Osteocyte (in vitro differentiated cells): ENCODE results near the gene CTBP1. TPM values are rescaled to one million over a fixed set of nuclear protein-coding genes. Genes with fewer than 3 reads are reported as not detected.

Source experiments
- DNase-seq: peaks from one replicate; pipeline ENCODE4 v3.0.0; 2021; ENCODE audit warnings: mixed read lengths; ENCODE audit not compliant: unreplicated experiment; ENCODE audit errors: extremely low spot score
- H3K27ac Mint-ChIP-seq: one replicate; pipeline ENCODE4 v1.8.0; 2021; ENCODE audit warnings: mild to moderate bottlenecking, mixed read lengths; ENCODE audit not compliant: unreplicated experiment
- H3K27me3 Mint-ChIP-seq: one replicate; pipeline ENCODE4 v1.8.0; 2021; ENCODE audit warnings: mixed read lengths; ENCODE audit not compliant: unreplicated experiment
- H3K36me3 Mint-ChIP-seq: one replicate; pipeline ENCODE4 v1.8.0; 2021; ENCODE audit warnings: mixed read lengths; ENCODE audit not compliant: unreplicated experiment
- H3K4me1 Mint-ChIP-seq: one replicate; pipeline ENCODE4 v1.8.0; 2021; ENCODE audit warnings: mixed read lengths; ENCODE audit not compliant: unreplicated experiment
- H3K4me3 Mint-ChIP-seq: one replicate; pipeline ENCODE4 v1.8.0; 2021; ENCODE audit warnings: mild to moderate bottlenecking, moderate library complexity, mixed read lengths; ENCODE audit not compliant: unreplicated experiment
- H3K9me3 Mint-ChIP-seq: one replicate; pipeline ENCODE4 v1.8.0; 2021; ENCODE audit warnings: mixed read lengths; ENCODE audit not compliant: unreplicated experiment
- total RNA-seq: library from RNA; stranded (reverse); gene quantifications from 2 replicates; pipeline ENCODE4 v1.2.1, GENCODE V29; 2021
- TF ChIP-seq, protein P1 (sequence below): fragments of 200-600 bp; sonication (generic); IDR thresholded peaks from 2 replicates; pipeline ENCODE4 v1.5.0; 2021; ENCODE audit warnings: antibody characterized with exemption, mild to moderate bottlenecking, moderate library complexity

The CTBP1 gene
- total RNA-seq, 1 donor from 2014 or later: 172 TPM

DNA sequence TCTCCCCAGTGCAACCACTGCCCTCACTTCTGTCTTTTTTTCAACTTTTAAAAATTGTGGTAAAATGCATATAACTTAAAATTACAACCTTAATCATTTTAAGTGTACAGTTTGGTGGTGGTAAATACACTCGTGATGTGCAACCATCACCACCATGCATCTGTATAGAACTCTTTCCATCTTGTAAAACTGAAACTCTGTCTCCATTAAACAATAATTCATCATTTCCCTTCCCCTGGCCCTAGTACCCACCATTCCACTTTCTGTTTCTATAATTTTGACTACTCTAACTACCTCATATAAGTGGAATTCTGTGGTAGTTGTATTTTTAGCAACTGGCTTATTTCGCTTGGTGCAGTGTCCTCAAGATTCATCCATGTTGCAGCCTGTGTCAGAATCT, 6.8 kb upstream of the CTBP1 start:
- no peak for DNase-seq
- no peak overlapping the region for H3K27ac Mint-ChIP-seq
- no peak overlapping the region for H3K4me3 Mint-ChIP-seq
- H3K36me3 Mint-ChIP-seq: peaks cover 18% of the 10 kb centered on the region
- TF ChIP-seq, protein P1, sequence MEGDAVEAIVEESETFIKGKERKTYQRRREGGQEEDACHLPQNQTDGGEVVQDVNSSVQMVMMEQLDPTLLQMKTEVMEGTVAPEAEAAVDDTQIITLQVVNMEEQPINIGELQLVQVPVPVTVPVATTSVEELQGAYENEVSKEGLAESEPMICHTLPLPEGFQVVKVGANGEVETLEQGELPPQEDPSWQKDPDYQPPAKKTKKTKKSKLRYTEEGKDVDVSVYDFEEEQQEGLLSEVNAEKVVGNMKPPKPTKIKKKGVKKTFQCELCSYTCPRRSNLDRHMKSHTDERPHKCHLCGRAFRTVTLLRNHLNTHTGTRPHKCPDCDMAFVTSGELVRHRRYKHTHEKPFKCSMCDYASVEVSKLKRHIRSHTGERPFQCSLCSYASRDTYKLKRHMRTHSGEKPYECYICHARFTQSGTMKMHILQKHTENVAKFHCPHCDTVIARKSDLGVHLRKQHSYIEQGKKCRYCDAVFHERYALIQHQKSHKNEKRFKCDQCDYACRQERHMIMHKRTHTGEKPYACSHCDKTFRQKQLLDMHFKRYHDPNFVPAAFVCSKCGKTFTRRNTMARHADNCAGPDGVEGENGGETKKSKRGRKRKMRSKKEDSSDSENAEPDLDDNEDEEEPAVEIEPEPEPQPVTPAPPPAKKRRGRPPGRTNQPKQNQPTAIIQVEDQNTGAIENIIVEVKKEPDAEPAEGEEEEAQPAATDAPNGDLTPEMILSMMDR: no peak
- H3K27me3 Mint-ChIP-seq: no peaks in the 10 kb centered on the region
- peaks cover 41% of the 10 kb centered on the region for H3K9me3 Mint-ChIP-seq
- H3K4me1 Mint-ChIP-seq: peaks cover 2% of the 10 kb centered on the region

DNA sequence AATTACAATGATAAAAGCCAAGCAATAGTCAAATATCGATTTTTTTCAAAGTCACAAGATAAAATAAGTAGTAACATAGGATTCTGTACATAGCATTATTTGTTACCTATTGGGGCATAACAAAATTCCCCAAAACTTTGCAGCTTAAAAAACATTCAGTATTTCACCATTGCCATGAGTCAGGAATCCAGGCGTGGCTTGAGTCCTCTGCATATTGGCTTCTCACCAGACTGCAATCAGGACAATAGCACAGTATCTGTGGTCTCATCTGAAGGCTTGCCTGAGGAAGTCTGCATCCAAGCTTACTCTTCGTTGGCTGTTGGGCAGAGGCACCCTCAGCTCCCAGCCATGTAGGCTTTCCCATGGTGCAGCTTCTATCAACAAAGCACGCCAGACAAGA, 6.2 kb upstream of the CTBP1 start:
- Mint-ChIP-seq H3K27ac (no peak overlapping the region), H3K36me3 (peaks cover 23% of the 10 kb centered on the region), H3K4me3 (no peak overlapping the region), H3K4me1 (peaks cover 4% of the 10 kb centered on the region), H3K9me3 (peaks cover 41% of the 10 kb centered on the region), H3K27me3 (no peaks in the 10 kb centered on the region)
- peak; percentile 19 for DNase-seq
- TF ChIP-seq, protein P1: no peak

DNA sequence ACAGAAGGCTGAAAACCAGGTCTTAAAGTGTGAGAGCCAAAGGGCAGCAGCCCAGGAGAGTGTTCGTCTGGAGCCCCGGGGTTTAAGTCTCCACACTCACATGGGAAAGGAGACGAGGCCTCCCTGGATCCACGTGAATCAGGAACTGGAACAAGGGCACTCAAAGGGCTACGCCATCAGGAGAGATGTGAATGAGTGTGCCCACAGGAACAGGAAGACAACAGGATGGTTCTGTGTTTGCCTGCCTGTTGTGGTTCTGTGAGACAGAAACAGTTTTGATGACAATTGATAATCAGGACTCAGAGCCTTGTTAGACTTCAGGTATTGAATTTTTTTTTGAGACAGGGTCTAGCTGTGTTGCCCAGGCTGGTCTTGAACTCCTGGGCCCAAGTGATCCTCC, 4.9 kb upstream of the CTBP1 start:
- Mint-ChIP-seq H3K4me3 (no peak overlapping the region), H3K9me3 (peaks cover 41% of the 10 kb centered on the region), H3K27me3 (no peaks in the 10 kb centered on the region), H3K27ac (no peak overlapping the region), H3K4me1 (peaks cover 6% of the 10 kb centered on the region), H3K36me3 (peaks cover 23% of the 10 kb centered on the region)
- TF ChIP-seq, protein P1: no peak
- DNase-seq: no peak

DNA sequence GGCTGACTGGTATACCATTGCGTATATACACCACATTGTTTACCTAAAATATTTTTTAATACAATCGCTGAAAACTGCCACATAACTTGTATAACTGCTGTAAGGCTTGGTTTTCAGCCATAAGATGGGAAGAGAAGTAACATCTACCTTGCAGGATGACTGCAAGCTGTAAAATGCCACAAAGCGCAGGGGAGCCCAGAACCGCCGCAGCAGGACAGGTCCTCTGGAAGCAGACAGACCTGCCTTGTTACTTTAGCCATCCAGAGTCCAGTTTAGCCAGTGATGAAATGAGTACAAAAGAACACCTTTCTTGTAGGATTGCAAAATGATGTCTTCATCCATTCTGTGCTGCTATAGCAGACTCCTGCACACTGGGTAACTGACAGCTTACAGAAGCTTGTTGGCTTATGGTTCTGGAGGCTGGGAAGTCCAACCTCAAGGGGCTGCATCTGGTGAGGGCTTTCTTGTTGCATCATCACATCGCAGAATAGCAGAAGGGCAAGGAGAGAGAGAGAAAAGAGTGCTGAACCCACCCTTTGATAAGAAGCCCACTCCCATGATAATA, 4.1 kb upstream of the CTBP1 start:
- H3K9me3 Mint-ChIP-seq: peaks cover 38% of the 10 kb centered on the region
- peaks cover 23% of the 10 kb centered on the region for H3K36me3 Mint-ChIP-seq

DNA sequence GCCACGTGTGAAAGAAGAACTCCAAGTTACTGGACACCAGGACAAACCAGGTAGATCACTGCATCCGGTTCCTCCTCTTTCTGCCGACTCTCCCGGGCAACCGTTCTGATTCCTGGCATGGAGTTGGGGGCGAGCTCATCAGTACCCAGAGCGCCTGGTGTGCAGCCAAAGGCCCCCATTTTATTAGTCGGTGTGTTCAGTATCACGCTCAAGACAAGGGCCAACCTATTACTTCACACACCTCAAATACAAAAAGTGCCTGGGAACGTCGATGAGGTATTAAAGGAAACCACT, 2.8 kb upstream of the CTBP1 start:
- H3K4me3 Mint-ChIP-seq: no peak overlapping the region
- TF ChIP-seq, protein P1: no peak
- no peak overlapping the region for H3K27ac Mint-ChIP-seq
- peaks cover 22% of the 10 kb centered on the region for H3K36me3 Mint-ChIP-seq
- no peaks in the 10 kb centered on the region for H3K27me3 Mint-ChIP-seq
- DNase-seq: no peak
- H3K4me1 Mint-ChIP-seq: peaks cover 12% of the 10 kb centered on the region
- peaks cover 32% of the 10 kb centered on the region for H3K9me3 Mint-ChIP-seq

More for the DNA sequence above, 4.1 kb upstream of the CTBP1 start:
- Mint-ChIP-seq H3K4me3 (no peak overlapping the region), H3K27me3 (no peaks in the 10 kb centered on the region), H3K4me1 (peaks cover 6% of the 10 kb centered on the region), H3K27ac (no peak overlapping the region)
- peak; percentile 19 for DNase-seq
- TF ChIP-seq, protein P1: no peak
